GM21447 (cell line): Measurements from ENCODE around the gene FAM124B.

Source experiments
- ATAC-seq: cut with Tn5 transposase; IDR thresholded peaks from one replicate; pipeline ENCODE4 v1.9.1; 2021; ENCODE audit not compliant: unreplicated experiment

FAM124B gene, protein sequence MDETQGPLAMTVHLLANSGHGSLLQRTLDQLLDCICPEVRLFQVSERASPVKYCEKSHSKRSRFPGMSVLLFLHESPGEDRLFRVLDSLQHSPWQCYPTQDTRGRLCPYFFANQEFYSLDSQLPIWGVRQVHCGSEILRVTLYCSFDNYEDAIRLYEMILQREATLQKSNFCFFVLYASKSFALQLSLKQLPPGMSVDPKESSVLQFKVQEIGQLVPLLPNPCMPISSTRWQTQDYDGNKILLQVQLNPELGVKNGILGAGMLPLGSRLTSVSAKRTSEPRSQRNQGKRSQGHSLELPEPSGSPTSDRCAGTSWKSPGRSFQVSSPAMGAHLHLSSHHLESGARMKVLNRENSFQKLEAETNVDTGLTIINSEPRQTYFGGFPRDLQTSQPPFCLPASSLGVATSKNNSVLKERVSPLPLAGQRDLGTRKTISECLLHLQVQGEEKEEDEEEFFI

DNA sequence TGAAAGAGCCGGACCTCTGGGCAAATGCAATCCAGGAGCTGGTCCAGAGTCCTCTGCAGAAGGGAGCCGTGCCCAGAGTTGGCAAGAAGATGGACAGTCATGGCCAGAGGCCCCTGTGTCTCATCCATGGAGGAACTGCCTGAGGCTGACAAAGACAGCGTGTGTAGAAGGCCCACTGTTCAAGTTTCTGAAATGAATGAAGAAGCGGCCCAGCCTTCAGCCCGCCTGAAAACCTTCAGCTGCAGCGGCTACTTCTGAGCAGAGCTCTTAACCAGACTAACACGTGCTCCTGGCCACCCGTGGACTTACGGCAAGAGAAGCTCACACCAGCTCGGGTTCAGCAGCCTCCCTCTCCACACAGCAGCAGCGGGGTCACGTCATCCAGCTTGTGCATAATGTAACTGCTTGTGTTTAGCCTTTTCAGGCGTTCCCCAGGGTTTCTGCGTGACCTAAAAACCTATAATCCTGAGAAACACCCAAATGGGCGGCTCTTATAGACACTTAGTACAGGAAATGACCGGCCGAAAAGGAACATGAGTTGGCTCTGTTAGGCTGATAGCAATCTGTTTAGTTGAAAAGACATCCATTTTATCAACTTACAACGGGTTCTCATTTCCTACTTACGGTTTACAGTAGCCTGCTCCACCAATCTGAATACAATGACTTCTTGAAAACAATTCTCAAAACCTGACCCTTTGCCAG lies at the start of gene FAM124B:
FAM124B (minus strand) TSS at position 467 of the 702 bp plus-strand sequence; CDS start at position 128, 339 bp downstream.
- ATAC-seq = no peak

DNA sequence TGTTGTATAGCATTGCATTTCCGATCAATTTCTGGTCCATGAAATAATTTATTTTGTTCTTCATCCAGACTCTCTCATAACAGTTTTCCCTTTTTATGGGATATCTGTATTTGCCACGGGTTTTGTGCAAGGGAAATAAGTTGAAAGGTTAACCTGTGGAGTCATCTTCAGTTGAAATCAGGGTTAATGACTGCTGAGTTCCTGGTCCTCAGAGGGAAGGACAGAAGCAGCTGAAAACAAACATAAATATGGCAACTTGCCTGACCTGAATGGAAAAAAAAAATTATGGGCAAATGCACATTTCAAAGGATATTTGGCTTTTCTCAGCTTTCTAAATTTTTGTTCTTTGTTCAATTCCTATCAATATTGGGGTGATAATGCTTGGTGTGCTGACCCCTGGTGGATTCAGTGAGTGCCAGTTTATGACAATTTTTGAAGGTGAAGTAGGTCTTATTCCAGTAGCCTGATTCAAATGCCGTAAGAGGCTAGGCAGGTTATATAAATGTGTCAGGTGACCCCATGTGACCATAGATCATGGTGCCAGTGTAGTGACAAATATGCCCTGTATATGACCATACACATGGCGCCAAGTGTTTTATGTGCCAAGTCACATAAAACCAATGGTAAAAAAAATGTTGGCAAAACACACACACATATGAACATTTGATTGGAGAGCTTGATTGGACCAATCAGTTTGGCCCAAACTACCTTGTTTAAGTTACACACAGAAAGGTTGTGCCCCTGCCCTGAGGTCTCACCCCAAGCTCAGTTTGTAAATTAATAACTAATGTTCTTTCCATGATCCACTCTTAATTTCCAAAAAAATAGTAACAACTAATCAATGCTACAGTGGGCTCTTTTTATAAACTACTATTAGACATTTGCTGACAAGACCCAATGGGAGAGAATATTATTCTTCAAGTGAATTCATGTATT lies 47.6 kb upstream of the FAM124B start:
- ATAC-seq = no peak

DNA sequence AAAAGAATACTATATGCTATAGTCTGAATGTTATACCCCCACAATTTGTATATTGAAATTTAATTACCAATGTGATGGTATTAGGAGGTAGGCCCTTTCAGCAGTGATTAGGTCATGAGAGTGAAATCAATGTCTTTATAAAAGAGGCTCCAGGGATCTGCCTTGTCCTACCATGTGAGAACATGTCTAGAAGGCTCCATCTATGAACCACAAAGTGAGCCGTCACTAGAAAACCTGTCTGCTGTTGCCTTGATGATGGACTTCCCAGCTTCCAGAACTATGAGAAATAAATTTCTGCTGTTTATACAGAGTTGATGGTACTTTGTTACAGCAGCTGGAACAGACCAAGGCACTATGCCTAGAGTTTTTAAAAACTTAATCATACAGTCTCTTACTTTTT lies 46.3 kb upstream of the FAM124B start:
- no peak for ATAC-seq

DNA sequence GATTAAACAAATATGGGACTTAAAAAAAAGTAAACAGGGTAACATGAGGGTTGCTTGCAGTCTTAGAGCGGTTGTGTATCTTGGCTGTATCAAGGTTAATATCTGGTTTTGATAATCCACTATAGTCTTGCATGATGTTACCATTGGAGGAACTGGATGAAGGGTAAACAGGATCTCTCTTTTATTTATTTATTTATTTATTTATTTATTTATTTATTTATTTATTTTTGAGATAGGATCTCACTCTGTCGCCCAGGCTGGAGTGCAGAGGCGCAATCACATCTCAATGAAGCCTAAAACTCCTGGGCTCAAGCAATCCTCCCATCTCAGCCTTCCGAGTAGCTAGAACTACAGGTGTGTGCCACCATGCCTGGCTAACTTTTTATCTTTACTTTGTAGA lies 42.9 kb upstream of the FAM124B start:
- ATAC-seq = no peak

DNA sequence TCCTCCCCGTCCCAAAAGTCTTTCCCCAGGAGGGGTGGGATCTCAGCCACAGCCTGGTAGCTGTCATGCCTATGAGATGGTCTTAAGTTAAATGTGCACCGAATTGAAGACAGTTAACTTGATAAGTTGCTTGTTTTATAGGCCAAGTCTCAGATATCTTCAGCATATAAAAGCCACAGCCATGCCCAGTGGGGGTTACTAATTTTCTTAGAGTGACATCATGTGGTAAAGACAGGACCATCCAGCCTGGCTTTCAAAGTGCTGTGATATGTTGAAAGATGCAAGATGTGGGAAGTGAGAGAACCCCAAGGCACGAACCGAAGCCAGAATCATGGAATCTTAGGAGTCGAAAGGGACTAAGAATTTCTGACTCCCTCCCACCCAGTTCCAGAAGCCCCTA lies 42.1 kb upstream of the FAM124B start:
- ATAC-seq = no peak

DNA sequence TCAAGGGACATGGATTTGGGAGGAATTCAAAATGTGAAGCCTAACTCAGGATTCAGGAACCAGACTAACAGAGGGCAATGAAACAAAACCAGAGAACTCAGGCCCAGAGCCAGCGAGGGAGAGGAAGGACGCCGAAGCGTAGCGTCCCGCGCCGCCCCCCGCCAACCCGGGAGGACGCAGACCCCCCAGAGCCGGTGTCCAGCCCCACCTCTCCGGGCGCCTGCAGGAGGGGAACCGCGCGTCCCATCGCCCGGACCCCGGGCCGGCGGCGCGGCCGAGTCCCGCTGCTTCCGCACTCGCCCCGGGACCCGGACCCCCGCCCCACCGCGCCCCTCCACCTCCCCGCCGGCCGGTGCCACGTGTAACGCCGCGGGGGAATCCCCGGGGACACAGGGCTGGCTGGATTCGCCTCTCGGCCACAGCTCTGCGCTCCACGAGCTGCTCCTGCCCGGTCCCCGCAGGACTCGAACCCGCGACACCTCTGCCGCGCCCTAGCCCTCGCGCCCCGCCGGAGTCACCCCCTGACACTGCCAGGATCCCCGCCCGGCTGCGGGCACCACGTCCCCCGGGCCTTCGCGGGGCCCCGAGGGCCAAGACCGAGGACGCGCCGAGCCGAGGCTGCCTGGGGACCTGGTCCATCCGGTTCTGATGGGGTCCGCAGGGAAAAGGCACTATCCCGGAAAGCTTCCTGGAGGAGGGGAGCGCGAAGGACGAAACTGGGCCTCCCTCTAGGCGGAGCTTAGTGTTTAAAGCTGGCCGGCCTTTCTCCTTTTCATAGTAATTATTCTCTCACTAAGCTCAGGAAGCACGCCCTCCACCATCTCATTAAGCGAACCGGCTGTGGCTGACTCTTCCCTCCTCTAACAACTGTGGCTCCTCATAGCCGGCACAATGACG lies 40.4 kb upstream of the FAM124B start:
- ATAC-seq = no peak

DNA sequence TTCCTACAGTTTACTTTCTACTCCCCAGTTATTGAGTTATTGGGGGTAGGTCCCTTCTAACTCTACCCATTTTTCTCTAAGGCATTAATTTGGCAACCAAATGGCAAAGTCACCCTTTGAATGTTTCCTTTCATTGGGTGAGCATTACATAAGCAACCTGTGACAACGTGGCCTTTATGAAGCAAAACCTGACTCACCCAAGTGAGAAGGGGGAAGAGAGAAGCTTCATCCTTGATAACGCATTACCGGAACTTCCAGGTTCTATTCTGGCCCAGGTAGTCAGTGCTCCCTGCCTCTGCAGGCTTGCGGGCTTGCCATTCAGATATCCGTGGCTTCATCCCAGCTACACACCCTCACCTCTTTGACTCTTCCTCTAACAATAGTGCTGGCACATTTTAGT lies 39.1 kb upstream of the FAM124B start:
- no peak for ATAC-seq

DNA sequence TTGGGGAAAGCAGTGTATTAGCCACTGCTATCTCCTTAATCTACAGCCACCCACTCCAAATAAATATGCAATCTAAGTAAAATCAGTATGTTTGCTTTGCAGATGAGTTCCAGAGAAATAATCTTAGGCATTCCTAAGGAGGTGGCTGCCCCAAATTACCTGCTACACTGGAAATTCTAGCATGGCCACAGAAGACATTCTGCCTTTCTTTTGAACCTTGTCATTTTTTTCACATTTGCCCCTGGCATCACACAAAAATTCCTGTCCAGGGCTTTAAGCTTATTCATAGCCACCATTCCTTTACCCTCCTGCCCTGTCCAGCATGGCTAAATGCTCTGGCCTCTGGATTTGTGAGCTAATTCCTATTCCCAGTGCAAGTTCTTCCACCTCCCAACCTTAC lies 36.8 kb upstream of the FAM124B start:
- ATAC-seq = no peak

DNA sequence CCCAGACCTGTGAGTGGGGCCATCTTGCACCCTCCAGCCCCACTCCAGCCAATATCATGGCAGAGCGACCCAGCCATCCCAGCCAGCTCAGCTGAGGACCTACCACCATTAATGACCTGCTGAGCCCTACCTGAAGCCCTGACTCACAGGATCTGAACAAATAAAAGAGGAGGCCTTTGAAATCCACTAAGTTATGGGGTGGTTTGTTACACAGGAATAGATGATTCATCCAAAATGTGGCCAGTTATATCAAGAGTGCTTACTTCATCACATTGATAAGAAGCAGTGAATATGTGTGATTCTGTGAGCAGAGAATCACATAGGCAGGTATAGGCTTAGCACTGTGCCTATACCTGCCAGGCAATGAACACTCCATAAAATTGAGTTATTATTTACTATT lies 34.7 kb upstream of the FAM124B start:
- ATAC-seq = no peak

DNA sequence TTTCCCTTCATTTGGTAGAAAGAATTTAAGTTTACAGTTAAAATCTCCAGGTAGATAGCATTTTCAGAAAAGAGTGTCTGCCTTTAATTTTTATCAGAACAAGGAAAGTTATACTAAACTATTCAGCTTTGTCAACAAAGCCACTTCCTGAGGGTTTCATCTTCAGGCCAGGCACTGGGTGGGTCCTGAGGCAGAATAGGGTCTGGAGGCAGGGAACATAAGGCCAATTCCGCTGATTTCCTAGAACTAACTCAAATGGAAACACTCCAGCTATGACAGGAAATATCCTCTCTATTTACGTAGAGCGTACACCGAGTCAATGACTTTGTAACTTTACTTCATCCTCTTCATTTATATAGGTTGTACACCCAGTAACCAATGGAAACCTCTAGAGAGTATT lies 32.7 kb upstream of the FAM124B start:
- no peak for ATAC-seq

DNA sequence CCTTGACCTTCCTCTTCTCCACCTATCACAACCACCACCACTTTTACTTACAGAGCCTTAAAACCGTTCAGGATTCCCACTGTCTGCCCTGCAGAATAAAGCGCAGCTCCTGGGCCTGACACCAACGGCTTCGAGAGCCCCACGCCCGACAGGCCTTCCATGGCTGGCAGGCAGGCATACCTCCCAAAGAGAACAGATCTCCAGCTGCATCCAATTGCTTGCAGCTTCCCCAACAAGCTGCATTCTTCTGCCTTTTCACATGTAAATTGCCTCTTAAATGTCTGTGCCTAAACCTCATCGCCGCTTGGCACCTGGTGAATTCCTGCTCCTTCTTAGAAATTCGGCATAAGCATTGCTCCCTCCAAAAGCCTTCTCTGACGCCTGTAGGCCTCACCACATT lies 31.5 kb upstream of the FAM124B start:
- no peak for ATAC-seq

DNA sequence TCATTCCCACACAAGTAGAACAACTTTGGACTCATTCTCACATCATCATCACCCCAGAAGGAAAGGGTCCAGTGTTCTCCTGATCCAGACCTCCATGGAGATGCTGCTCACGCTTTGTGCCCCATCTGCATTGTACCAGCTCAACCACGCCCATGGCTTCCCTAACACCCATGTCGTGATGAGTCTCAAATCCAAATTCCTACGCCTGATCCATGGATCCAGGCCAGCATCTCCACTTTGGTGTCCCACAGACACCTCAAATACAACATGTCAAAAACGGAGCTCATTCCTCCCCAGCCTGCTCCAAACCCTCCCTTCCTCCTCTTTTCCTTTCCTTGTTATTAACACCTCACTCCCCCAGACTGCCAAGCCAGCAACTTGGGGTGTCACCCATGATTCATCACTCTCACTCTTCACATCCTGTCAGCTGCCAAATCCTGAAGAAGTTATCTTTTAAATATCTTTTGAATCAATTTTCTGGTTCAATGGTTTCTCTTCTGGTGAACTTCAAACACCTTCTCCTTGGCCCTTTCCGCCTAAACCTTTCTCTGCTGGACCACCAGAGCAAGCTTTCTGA lies 30.2 kb upstream of the FAM124B start:
- ATAC-seq = no peak

DNA sequence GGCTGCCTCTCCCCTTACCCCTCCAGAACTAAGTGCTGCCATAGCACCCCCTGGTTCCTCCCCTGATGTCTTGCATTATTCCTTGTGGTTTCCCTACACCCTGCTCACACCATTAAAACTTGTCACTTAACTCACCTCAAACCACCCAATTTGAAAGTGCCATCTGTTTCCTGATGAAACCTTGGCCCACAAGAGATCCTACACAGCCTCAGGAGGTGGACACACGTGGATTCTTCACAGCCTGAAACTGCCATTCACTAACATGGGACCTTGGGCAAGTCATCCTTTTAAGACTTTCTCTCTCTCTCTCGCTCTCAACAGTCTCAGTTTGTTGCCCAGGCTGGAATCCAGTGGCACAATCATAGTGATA lies 27.5 kb upstream of the FAM124B start:
- no peak for ATAC-seq

DNA sequence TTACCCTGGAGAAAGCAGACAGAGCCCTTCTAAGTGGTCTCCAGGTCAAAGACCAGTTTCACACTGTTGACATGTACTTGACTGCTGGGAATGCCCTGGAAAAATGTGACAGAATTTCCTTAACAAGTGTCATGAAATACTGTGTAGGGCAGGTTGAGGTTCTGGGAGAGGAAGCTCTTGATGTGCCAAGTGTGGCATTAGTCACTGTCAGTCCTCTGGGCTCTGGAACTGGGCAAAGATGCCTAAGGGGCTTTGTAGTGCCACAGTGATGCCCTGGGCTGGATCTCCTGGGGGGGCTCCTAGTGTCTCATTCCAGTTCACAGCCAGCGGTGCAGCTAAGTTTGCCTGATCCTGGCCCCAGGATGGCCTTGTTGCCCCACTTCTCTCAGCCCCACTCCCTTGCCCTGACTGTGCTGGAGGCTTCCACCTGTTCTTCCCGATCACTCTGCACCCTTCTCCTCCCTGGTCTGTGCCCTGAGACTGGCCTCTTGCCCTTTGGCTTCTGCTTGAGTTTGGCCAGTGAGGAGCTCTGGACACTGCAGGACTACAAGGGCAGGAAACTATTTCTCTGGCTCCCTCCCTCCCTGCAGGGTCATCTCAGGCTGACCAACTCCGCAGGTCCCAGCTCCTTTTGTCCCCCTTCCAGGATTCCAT lies 27.0 kb upstream of the FAM124B start:
- no peak for ATAC-seq

DNA sequence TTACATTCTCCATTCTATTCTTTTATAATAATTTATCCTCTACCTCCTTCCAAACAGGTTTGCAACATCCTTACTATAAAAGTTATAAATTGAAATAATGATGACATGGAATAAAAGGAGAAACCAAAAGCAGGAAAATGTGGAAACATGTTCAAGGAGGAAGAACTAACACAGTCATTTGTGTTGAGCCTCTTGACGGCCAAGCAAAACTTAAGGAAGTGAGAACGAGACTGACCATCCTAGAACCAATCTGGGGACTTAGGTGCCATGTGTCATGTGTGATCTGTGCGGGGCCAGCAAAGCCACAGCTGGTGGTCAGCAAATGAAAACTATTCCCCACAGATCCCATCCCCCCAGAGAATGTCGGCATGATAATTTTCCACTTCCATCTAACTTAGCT lies 25.6 kb upstream of the FAM124B start:
- no peak for ATAC-seq

DNA sequence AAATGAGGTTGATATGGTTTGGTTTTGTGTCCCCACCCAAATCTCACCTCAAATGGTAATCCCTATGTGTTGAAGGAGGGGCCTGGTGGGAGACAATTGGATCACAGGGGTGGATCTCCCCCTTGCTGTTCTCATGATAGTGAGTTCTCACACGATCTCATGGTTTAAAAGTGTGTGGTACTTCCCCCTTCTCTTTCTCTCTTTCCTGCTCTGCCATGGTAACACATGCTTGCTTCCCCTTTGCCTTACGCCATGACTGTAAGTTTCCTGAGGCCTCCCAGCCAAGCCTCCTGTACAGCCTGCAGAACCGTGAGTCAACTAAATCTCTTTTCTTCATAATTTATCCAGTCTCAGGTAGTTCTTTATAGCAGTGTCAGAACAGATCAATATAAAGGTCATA lies 24.7 kb upstream of the FAM124B start:
- no peak for ATAC-seq

DNA sequence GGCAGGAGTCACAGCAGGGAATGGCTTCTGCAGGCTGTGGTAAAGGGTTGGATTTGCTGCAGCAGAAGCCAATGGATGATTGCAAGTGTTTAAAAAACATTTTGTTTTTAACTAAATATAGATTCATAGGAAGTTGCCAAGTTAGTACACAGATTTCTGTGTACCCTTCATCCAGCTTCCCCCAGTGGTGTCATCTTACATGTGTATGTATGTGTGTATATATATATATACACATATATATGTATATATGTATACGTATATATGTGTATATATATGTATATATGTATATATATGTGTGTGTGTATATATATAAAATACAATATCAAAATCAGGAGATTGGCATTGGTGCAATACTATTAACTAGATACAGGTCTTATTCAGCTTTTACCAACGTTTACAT lies 19.2 kb upstream of the FAM124B start:
- ATAC-seq = no peak

DNA sequence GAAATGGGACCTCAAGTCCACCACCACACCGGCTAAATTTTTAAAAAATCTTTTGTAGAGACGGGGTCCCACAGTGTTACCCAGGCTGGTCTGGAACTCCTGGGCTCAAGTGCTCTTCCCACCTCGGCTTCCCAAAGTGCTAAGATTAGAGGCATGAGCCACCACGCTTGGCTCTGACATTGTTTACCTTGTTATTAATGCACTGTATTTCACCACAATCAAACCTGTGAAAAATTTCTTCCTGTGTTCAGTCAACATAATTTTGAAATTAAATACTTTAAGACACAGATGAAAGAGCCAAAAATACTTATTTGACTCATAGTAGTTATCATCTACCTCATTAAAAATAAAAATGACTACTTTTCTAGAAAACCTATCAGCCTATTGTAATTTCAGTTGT lies 16.0 kb upstream of the FAM124B start:
- no peak for ATAC-seq

DNA sequence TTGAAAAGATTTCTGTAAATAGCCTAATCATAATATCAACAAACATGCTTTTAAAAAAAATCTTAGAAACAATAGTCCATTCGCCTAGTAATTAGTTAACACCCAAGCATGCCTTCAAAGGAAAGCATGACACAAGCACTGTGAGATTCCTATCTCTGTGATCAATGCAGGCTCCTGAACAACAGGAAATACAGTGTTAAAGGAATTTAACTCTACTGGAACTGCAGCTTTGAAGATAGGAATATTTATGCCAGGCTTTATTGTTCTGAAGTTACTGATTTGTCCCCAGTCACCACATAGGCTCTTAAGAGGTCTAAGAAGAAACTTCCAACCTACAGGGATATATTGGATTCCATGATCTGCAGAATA lies 15.4 kb upstream of the FAM124B start:
- no peak for ATAC-seq
